ENCODE measurements around the gene SF3B6. TPM values are rescaled to one million over a fixed set of nuclear protein-coding genes. Genes with fewer than 3 reads are reported as not detected.
"Not testable (repeated sequence)": the region's sequence is repeated elsewhere in the genome, so short reads cannot be mapped to it uniquely, and the experiment has no call there.

SF3B6 gene
- total RNA-seq, 1 experiment from 2014 or later, result 132 TPM

GRCh38 chr2:24110660-24111303 is 34.7 kb upstream of the SF3B6 start:
- Mint-ChIP-seq H3K9me3 (peaks cover 21 to 25% of the 10 kb centered on the region in 2 experiments; a peak in 4 of 5 replicates), H3K27me3 (ENCODE audit: low read depth) (no peaks in the 10 kb centered on the region; the same call in none of the 2 replicates), H3K36me3 (ENCODE audit: insufficient read depth in 1 of 3, low read depth in 3 of 3) (peaks cover 0 to 13% (median 12%) of the 10 kb centered on the region in 3 experiments; a peak in 4 of 7 replicates), H3K4me1 (no peaks in the 10 kb centered on the region), H3K4me3 (no peak overlapping the region), H3K27ac (no peak overlapping the region)
- no peak overlapping the region for H3K27ac ChIP-seq (ENCODE audit: insufficient read length, low read depth, low read length)
- H2AFZ ChIP-seq (ENCODE audit: low read length), result no peak overlapping the region
- H3K18ac ChIP-seq (ENCODE audit: insufficient read length, low read depth, low read length), result no peak overlapping the region
- no peaks in the 10 kb centered on the region for H3K79me2 ChIP-seq (ENCODE audit: insufficient read depth, low read length)
- no peaks in the 10 kb centered on the region for H3K27me3 ChIP-seq (ENCODE audit: insufficient read depth, low read length)
- TF ChIP-seq CTCF (conservative IDR thresholded peaks at IDR 0.05), result no peak
- no peaks in the 10 kb centered on the region for H4K20me1 ChIP-seq (ENCODE audit: control insufficient read depth, insufficient read depth, insufficient read length)
- H3K4me2 ChIP-seq (ENCODE audit: insufficient read depth, insufficient read length, low read length), result no peak overlapping the region
- no peak overlapping the region for H3K9ac ChIP-seq (ENCODE audit: extremely low read depth, insufficient read length, low read length)
- H3K4ac ChIP-seq (ENCODE audit: low read depth, low read length), result no peak overlapping the region
- no peak overlapping the region for H3K14ac ChIP-seq (ENCODE audit: insufficient read depth, low read length)
- no peak overlapping the region for H3K23ac ChIP-seq (ENCODE audit: insufficient read length, low read depth, low read length)
- H4K5ac ChIP-seq (ENCODE audit: insufficient read length, low read depth, low read length), result no peak overlapping the region
- WGBS (ENCODE audit: extremely low coverage, insufficient read length, low lambda C conversion rate), result no CpG with 5 or more reads among the region's 7 CpGs
- no peaks in the 10 kb centered on the region for H3K23me2 ChIP-seq (ENCODE audit: insufficient read length, low read depth, low read length, poor library complexity, severe bottlenecking)
- H3K79me1 ChIP-seq (ENCODE audit: insufficient read depth, low read depth, low read length, poor library complexity, severe bottlenecking), result no peaks in the 10 kb centered on the region
- no peak overlapping the region for H2BK20ac ChIP-seq (ENCODE audit: low read depth, low read length, poor library complexity, severe bottlenecking)
- no peaks in the 10 kb centered on the region for H3K4me1 ChIP-seq (ENCODE audit: insufficient read depth, low read length)
- H2BK12ac ChIP-seq (ENCODE audit: insufficient read length, low read depth, low read length), result no peak overlapping the region
- H3K56ac ChIP-seq (ENCODE audit: insufficient read length, low read depth, low read length), result no peak overlapping the region
- H2BK120ac ChIP-seq (ENCODE audit: low read depth, low read length, poor library complexity, severe bottlenecking), result no peak overlapping the region
- no peak overlapping the region for H4K91ac ChIP-seq (ENCODE audit: insufficient read length, low read depth, low read length)
- H4K8ac ChIP-seq (replicated peaks; ENCODE audit: insufficient read length, low read depth, low read length), result no peak overlapping the region
- peaks cover 7% of the 10 kb centered on the region for H3K9me3 ChIP-seq (ENCODE audit: control insufficient read depth, low read depth, low read length)
- no peak overlapping the region for H2AK5ac ChIP-seq (ENCODE audit: insufficient read length, low read length)
- H2BK15ac ChIP-seq (ENCODE audit: low read depth, low read length), result no peak overlapping the region
- no peak overlapping the region for H3T11ph ChIP-seq (ENCODE audit: low read length)
- DNase-seq, result no peak
- H2BK5ac ChIP-seq (ENCODE audit: insufficient read length, low read length), result no peak overlapping the region

GRCh38 chr2:24109431-24109830 is 33.3 kb upstream of the SF3B6 start:
- not testable (repeated sequence) for H3K27me3 Mint-ChIP-seq (ENCODE audit: low read depth); H4K91ac ChIP-seq (ENCODE audit: insufficient read length, low read depth, low read length); H3K4me1 Mint-ChIP-seq; H3K4me1 ChIP-seq (ENCODE audit: insufficient read depth, low read length); H3T11ph ChIP-seq (ENCODE audit: low read length); H2BK15ac ChIP-seq (ENCODE audit: low read depth, low read length); H3K27ac ChIP-seq (ENCODE audit: insufficient read length, low read depth, low read length); H3K18ac ChIP-seq (ENCODE audit: insufficient read length, low read depth, low read length); H2BK20ac ChIP-seq (ENCODE audit: low read depth, low read length, poor library complexity, severe bottlenecking); H3K4me3 Mint-ChIP-seq; H3K4ac ChIP-seq (ENCODE audit: low read depth, low read length); H4K20me1 ChIP-seq (ENCODE audit: control insufficient read depth, insufficient read depth, insufficient read length); H4K5ac ChIP-seq (ENCODE audit: insufficient read length, low read depth, low read length); H4K8ac ChIP-seq (replicated peaks; ENCODE audit: insufficient read length, low read depth, low read length); H2BK5ac ChIP-seq (ENCODE audit: insufficient read length, low read length); H3K9me3 ChIP-seq (ENCODE audit: control insufficient read depth, low read depth, low read length); H3K36me3 Mint-ChIP-seq (ENCODE audit: insufficient read depth in 1 of 3, low read depth in 3 of 3); H2BK120ac ChIP-seq (ENCODE audit: low read depth, low read length, poor library complexity, severe bottlenecking); H2AK5ac ChIP-seq (ENCODE audit: insufficient read length, low read length); H3K4me2 ChIP-seq (ENCODE audit: insufficient read depth, insufficient read length, low read length); H3K23ac ChIP-seq (ENCODE audit: insufficient read length, low read depth, low read length); H3K79me2 ChIP-seq (ENCODE audit: insufficient read depth, low read length); H3K23me2 ChIP-seq (ENCODE audit: insufficient read length, low read depth, low read length, poor library complexity, severe bottlenecking); H3K27ac Mint-ChIP-seq; H3K14ac ChIP-seq (ENCODE audit: insufficient read depth, low read length); H2BK12ac ChIP-seq (ENCODE audit: insufficient read length, low read depth, low read length); H2AFZ ChIP-seq (ENCODE audit: low read length); H3K9ac ChIP-seq (ENCODE audit: extremely low read depth, insufficient read length, low read length); H3K56ac ChIP-seq (ENCODE audit: insufficient read length, low read depth, low read length); H3K27me3 ChIP-seq (ENCODE audit: insufficient read depth, low read length); H3K79me1 ChIP-seq (ENCODE audit: insufficient read depth, low read depth, low read length, poor library complexity, severe bottlenecking); DNase-seq
- WGBS (ENCODE audit: extremely low coverage, insufficient read length, low lambda C conversion rate), result no CpG with 5 or more reads among the region's 1 CpG
- H3K9me3 Mint-ChIP-seq, result peaks cover 14 to 20% of the 10 kb centered on the region in 2 experiments; a peak in 4 of 5 replicates
